CD1c-positive myeloid dendritic cell (primary cell): ENCODE results near the gene PDE4D.
A peak's percentile ranks its signal among the peaks of the same experiment; 100 is the strongest.
"Not testable (repeated sequence)": the region's sequence is repeated elsewhere in the genome, so short reads cannot be mapped to it uniquely, and the experiment has no call there.

Experiments
- DNase-seq: peaks from one replicate; pipeline ENCODE4 v3.0.0-alpha.2; 2016; ENCODE audit errors: extremely low spot score

The PDE4D gene

DNA sequence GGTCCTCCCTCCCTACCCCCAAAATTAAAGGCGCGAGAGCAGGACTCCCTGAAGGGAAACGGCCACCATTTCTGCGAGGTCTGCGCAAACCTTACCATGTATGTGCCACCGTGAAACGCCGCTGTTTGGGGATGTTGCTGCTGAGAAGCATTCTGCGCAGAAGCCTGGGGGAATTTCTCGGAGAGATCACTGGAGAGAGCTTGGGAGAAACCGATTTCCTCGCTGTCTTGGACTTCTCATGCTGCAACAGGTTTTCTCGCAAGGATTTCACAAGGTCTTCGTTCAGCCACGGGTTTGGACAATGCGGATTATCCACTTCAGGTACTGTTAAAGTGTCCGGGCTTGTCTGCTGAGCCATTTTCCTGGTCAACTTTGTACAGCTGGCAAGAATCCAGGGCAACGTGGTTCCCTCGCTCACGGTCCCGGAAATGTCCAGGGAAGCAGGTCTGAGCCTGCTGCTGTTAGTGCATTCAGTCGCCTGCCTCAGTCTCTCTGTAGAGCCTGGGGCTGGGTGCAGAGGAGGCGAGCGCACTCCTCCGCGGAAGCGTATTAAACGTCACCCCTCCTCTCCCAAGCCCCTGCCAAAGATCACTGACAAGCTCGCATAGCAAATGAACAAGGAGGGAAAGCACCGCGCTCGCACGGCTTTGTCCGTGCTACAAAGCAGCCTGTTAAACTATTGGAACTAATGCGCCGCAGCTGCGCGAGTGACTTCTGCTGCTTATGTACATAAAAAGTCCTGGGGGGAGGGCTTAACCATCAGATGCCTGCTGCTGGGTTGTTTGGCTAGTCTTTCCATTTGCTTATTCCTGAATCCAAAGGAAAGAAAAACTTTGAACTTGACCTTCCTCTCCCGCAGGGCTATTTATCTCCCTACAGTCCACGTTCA is 125.1 kb downstream of the PDE4D start:
- no peak for DNase-seq

DNA sequence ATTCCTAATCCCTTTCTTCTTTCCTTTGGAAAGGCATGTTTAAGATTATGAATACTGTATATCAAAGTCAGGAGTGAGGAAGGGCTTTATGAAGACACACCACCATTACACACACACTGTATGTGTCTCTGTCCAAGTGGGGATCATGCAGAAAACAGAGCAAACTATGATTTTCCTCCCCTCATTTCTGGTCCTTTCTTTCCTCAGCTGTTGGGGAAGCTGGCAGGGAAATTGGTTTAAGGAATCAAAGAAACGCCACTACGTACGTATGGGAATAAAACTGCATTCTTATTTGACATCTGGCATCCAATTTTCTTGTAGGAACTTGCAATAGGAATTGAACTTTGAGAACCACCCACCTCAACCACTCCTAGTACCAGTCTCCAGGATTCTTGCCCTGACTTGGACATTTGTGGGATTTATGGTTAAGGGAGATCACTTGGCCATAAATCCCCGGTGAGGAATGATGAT is 125.8 kb downstream of the PDE4D start:
- no peak for DNase-seq

GRCh38 chr5:59767211-59767605 is 126.3 kb downstream of the PDE4D start:
- DNase-seq = no peak

GRCh38 chr5:59766427-59767210 is 126.9 kb downstream of the PDE4D start:
- DNase-seq = no peak

GRCh38 chr5:59765446-59765845 is 128.1 kb downstream of the PDE4D start:
- DNase-seq = no peak

GRCh38 chr5:59764361-59764760 is 129.2 kb downstream of the PDE4D start:
- no peak for DNase-seq

GRCh38 chr5:59763541-59763940 is 130.0 kb downstream of the PDE4D start:
- no peak for DNase-seq

DNA sequence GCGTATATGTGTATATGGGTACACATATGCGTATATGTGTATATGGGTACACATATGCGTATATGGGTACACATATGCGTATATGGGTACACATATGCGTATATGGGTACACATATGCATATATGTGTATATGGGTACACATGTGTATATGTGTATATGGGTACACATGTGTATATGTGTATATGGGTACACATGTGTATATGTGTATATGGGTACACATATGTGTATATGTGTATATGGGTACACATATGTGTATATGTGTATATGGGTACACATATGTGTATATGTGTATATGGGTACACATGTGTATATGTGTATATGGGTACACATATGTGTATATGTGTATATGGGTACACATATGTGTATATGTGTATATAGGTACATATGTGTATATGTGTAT is 131.3 kb downstream of the PDE4D start:
- DNase-seq = not testable (repeated sequence)

GRCh38 chr5:59760785-59761348 is 132.7 kb downstream of the PDE4D start:
- peak; percentile 6 for DNase-seq

DNA sequence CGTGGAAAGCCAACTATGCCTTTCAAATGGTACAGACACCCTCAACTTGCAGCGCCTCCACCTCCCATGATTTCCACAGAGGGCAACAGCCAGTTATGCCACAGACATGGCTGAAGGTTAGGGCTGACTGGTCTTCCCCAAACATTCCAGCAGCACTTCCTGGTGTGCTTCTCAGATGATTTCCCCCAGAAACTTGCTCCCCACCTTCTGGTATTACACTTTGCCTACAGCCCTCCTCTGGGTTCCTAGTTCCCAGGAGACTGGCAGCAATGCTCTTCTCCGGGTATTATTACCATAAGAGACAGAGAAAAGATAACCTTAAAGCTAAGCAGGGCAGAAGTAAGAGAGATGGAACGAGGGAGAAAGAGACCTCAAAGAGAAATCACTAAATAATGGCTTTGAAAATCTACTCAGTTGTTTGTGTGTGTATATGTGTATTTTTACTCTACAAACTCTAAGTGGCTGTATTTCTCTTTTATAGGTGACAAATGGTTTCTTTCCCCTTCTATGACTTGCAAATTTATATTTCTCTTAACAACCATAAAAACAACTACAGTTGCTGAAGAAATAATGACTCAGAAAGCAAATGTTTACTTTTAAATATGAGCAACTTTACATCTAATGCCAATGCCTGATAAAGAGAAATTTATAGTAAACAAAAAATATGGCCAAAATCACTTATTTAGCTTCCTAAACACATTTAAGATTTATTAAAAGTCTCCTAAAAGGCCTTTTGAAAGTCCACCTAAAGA is 133.8 kb downstream of the PDE4D start:
- no peak for DNase-seq

DNA sequence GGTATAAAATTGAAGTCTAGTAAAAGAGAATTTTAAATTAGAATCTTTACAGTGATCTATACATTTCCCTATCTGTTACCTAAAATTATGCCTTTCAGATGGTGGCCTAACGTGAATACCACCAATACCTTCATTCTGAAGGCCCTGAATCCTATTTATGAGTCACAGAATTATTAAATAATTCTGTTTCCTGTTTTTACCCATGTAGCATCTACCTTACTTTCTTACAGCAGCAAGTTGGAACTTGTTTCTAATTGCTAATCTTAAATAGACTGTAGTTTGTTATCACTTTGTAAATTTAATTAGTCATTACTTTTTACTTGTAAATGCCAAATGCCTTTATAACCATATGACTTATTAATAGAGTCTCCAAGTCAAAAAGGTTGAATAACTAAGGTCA is 135.0 kb downstream of the PDE4D start:
- DNase-seq = no peak

DNA sequence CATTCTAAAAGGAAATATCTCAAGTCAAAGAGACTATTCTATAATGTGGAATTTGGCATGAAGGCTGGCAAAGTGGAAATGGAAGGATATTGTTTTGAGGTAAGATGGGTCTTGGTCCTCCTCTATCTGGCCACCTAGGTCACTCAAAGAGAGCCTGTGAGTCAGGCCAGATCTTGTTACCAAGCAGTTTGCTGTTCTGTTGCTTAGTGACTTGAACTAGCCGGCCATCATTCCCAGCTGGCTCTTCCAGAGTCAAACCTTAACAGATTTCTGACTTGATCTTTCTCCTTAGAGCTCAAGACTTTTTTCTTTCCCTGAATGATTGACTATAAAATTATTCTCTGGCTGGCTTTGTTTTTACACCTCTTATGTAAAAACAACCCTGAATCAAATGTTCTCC is 136.1 kb downstream of the PDE4D start:
- DNase-seq = no peak

DNA sequence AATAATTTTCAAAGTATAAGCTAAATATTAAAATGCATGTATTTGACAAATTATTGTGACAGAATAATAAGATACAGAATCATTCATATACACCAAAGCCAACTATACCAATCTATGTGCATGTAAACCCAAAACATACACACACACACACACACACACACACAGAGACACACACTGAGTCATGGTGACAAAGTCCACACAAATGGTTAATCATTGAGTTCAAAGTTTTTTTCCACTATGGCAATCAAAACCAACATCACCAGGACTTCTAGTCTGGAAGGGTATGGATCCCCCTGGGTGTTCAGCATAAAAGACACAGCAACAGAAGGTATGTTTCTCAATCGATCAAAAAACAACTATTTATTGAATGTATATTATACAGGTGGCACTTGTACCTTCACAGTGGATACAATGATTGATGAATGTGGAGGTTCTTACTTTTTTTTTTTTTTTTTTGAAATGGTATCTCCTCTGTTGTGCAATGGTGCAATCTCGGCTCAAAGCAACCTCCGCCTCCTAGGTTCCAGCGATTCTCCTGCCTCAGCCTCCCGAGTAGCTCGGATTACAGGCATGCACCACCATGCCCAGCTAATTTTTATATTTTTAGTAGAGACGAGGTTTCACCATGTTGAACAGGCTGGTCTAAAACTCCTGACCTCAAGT is 137.0 kb downstream of the PDE4D start:
- no peak for DNase-seq

DNA sequence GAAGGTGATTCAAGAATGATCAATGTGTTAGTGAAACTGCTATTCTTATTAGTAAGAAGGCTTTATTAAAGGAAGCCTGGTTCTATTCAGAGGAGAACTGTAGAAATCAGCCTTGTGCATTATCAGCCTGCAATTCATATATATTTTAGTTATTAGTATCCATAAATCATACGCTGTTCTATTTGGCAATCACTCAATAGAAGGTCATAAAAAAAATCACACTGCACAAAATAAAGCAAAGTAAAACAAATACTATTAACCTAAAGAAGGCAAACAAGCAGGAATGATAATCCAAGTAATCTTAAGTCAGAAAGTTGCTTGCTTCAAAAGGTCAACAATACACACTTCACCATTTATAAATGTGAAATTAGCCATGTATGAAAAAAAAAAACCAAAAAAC is 138.1 kb downstream of the PDE4D start:
- DNase-seq = no peak

DNA sequence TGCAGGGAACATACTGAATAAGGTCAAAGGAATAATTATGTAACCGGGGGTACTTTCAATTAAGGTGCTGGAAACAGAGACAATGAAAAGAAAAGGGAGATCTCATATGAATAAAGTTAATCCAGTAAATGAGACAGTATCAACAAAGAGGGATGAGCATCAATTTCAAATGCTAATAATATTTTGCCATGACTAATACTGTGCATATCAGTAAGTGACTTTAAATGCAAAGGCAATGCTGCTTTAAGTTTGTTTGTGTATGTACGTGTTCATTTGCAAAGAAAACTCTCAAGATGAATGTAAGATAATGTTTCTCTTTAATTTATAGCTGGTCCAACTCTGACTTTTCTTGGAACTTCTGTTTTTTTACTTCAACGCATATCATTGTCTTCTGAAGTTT is 139.9 kb downstream of the PDE4D start:
- no peak for DNase-seq

GRCh38 chr5:59749782-59750520 is 143.6 kb downstream of the PDE4D start:
- DNase-seq = no peak

GRCh38 chr5:59748036-59748663 is 145.4 kb downstream of the PDE4D start:
- DNase-seq = not testable (repeated sequence)

DNA sequence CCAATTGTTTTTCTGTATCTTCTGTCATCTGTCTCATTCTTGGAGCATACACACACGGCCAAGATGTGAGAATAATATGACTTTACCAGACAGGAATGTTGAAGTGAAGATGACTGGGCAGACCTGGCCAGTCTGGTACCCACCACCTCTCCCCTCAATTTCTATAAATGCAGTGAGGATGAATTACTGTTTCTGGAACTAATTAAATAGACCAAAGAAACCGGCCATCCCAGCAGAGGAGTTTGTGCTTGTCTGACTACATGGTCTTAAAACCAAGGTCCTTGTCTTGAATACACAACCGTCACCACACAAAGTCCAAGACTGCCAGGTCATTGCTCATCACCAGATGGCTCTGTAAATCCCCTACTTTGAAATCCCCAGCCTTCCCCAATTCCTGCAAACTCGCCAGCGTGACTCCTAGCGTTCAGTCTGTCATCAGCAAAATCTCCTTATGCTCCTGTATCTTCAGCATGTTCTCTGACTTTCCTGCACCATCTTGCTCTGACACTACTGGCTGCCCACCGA is 147.2 kb downstream of the PDE4D start:
- no peak for DNase-seq

- DNase-seq = no peak
These were observed 148.1 kb downstream of the PDE4D start for GRCh38 chr5:59745415-59745863.

- no peak for DNase-seq
These were observed 149.0 kb downstream of the PDE4D start for GRCh38 chr5:59744531-59744992.
